Urothelium cell line (cell line): ENCODE results near the gene TEX14.
A peak's percentile ranks its signal among the peaks of the same experiment; 100 is the strongest.

Source experiments
- DNase-seq: peaks from one replicate; pipeline ENCODE4 v3.0.0; 2011; ENCODE audit warnings: low spot score, mixed read lengths
- FAIRE-seq: peaks from 2 replicates; lab custom pipeline; 2011; peaks lifted over from hg19 to GRCh38; lab: Jason Lieb, UNC

TEX14 gene, protein sequence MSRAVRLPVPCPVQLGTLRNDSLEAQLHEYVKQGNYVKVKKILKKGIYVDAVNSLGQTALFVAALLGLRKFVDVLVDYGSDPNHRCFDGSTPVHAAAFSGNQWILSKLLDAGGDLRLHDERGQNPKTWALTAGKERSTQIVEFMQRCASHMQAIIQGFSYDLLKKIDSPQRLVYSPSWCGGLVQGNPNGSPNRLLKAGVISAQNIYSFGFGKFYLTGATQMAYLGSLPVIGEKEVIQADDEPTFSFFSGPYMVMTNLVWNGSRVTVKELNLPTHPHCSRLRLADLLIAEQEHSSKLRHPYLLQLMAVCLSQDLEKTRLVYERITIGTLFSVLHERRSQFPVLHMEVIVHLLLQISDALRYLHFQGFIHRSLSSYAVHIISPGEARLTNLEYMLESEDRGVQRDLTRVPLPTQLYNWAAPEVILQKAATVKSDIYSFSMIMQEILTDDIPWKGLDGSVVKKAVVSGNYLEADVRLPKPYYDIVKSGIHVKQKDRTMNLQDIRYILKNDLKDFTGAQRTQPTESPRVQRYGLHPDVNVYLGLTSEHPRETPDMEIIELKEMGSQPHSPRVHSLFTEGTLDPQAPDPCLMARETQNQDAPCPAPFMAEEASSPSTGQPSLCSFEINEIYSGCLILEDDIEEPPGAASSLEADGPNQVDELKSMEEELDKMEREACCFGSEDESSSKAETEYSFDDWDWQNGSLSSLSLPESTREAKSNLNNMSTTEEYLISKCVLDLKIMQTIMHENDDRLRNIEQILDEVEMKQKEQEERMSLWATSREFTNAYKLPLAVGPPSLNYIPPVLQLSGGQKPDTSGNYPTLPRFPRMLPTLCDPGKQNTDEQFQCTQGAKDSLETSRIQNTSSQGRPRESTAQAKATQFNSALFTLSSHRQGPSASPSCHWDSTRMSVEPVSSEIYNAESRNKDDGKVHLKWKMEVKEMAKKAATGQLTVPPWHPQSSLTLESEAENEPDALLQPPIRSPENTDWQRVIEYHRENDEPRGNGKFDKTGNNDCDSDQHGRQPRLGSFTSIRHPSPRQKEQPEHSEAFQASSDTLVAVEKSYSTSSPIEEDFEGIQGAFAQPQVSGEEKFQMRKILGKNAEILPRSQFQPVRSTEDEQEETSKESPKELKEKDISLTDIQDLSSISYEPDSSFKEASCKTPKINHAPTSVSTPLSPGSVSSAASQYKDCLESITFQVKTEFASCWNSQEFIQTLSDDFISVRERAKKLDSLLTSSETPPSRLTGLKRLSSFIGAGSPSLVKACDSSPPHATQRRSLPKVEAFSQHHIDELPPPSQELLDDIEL (N-terminal part only)

DNA sequence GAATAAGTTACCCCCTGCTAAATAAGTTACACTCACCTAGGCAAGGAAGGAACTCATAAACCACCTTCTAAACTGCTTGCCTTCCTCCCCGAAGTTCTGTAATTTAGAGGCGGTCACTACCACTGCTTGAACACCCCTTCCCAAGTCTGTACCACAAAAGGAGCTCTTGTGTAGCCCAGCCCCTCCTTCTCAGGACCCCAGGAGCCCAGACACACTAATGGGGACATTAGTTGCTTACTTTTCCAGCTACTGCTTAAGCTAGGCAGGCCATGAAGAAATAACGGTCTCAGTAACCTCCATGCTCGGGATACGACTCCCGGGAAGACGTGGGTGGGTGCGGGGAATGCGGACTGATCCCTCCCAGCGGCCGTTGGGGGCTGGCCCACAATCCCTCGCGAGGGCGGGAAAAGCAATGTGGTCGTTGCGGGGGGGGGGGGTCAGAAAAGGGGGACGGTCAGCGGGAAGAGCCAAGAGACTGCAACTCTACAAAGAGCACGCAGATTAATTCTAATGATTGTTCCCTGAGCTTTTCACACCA is at the start of gene TEX14:
Gene TEX14, minus strand, starts transcription at position 345 of the 538 bp plus-strand sequence. CDS start 40,044 bp downstream, outside the sequence.
- DNase-seq: no peak
- no peak for FAIRE-seq

DNA sequence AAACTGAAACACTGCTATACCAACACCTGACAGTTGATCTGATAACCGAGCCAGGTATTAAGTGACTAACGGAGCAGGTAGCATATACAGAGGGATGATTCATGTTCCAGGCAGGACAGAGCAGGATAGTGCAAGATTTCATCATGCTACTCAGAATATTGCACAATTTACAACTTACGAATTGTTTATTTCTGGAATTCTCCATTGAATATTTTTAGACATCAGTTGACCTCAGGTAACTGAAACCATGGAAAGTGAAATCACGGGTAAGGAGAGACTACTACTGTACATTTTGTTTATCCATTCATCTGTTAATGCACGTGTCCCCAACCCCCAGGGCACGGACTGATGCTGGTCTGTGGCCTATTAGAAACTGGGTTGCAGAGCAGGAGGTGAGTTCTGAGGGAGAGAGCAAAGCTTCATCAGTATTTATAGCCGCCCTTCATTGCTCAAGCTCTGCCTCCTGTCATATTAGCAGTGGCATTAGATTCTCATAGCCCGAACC is 49.3 kb upstream of the TEX14 start:
- DNase-seq (peak; percentile 52), FAIRE-seq (peak; percentile 95)

DNA sequence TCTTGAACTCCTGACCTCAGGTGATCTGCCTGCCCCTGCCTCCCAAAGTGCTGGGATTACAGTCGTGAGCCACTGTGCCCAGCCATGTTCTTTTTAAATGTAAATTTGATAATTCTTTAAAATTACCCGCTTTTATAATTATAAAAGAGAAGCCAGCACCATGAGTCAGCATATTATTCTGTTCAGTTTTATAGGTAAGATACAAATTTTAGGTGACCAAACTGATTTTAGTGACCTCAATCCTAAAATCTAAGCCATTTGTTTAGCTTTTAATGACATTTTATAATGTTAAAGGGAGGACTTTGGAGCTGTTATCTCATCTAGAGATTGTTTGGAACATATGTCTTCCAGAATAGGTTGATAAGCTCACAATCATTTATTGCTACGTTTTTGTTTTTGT is 43.0 kb upstream of the TEX14 start:
- FAIRE-seq: no peak
- no peak for DNase-seq

DNA sequence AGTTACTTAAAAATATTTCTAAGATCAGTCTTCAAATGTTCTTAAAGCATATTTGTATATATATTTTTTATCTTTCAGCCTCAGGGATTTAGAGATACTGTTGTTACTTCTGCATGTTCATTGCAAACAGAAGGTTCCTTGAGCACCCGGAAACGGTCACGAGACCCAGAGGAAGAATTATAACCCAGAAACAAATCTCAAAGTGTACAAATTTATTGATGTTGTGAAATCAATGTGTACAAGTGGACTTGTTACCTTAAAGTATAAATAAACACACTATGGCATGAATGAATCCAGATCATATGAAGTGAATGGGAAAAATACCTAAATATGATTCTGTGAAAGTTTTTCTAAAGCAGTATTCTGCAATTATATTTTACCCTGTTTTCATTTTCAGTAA is 42.2 kb upstream of the TEX14 start:
- DNase-seq (no peak), FAIRE-seq (no peak)

DNA sequence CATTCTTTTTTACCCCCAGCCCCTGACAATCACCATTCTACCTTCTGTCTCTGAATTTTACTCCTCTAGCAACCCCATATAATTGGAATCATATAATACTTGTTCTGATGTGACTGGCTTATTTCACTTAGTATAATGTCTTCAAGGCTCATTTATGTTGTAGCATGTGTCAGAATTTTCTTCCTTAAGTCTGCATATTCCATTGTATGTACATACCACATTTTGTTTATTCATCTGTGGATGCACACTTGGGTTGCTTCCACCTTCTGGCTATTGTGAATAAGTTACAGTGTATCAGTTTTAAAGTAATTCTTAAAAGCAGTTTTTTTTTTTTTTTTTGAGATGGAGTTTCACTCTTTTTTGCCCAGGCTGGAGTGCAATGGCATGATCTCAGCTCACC is 39.1 kb upstream of the TEX14 start:
- DNase-seq: no peak
- FAIRE-seq: peak; percentile 79

DNA sequence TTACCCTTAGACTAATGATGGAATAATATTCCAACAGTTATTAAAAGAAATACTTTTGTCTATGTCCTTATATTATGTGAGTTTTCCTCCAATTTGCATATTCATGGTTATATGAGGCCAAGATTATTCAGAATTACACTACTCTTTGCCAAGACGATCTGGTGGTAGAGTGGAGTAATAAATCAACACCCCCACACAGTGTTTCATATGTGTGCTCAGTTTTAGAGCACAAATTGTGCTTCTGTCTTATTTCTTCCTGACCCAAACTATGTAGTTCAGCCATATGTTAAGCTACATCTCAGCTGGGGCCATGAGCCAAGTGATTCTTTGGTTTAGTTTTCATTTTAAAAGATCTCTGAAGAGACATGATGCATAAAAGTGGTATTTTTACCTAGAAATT is 37.0 kb upstream of the TEX14 start:
- FAIRE-seq (peak; percentile 85), DNase-seq (no peak)

DNA sequence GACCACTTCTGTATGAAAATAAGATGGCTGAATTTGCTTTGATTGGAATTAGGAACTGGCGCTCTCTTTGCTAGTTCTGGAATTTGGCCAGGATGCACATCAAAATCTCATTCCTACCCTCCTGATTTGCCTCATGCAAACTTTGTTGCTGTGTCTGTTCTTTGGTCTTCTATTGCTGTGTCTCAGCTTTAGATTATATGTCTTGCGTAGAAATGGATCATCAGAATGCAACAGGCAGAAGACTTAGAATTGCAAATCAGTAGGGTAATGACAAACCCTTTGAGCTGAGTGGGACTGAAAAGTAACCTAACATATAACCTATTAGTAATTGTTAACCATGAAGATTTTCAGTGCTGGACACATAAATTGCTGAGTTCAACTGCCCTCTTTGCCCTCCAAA is 30.9 kb upstream of the TEX14 start:
- FAIRE-seq (no peak), DNase-seq (no peak)

DNA sequence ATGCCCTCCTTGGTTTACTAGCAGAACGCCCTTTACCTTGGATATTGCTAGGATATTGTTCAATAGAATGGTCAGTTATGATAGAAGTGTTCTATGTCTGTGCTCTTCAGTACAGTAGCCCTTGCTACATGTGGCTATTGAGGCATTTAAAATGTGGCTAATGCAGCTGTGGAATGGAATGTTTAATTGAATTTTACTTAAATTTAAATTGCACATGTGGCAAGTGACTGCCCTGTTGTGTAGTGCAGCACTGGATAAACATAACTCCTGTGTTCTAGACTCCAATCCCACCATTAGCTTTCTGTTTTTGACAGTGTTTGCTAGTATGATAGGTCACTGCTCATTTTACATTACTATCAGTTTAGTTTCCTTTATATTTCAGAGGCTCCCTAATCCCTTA is 30.4 kb upstream of the TEX14 start:
- FAIRE-seq (no peak), DNase-seq (no peak)

DNA sequence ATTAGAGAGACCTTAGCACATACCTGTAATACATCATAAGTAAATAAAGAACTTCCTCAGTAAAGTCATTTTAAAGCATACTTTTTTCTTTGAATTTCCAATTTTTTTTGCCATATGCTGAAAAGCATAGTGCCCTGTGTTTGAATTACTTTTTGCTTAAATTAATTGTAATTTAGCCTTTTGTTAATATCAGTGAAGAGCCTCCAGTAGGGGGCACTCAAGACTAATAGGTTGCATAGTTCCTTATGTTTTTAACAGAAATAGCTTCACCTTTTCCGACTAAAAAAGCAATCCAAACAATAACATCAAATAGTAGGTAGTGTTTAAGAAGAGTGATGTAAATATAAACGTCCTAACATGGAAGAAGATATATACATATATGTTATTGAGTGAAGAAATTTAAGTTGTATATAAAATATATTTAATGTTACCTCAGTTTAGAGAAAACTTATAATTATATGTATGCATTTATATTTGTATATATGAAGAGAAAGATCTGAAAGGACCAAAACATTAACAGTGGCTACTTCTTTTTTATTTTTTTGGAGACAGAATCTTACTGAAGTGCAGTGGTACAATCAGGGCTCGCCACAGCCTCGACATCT is 19.2 kb upstream of the TEX14 start:
- no peak for FAIRE-seq
- peak; percentile 44 for DNase-seq

DNA sequence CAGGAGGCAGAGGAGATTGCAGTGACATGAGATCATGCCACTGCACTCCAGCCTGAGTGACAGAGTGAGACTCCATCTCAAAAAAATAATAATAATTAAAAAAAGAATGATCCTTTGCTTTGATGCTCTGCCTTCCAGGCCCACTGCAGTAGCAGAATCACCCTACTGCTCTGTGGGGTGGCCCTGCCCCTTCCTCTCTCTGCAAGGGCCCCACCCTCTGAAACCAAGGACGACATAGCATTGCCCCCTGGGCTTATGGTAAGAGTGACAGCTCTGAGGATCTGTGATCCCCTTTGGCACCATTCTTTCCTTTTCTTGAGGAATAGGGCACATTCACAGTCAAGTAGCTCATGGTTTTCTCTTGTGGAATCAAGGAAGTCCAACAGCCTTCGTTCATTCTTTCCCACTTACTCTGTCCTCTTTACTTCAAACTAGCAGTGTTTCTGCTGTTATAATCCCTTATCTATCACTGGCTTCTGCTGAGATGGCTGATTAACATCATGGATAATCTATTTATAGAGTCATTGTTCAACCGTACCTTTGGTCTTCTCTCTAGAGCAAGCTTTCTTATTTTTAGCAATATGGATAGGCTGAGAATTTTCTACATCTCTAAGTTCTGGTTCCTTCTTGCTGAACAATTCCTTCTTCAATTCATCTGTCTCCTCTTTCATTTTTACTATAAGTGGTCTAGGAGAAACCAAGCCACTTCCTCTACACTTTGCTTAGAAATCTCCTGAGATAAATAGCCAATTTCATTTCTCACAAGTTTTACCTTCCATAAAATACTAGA is 14.7 kb upstream of the TEX14 start:
- DNase-seq: no peak
- no peak for FAIRE-seq

DNA sequence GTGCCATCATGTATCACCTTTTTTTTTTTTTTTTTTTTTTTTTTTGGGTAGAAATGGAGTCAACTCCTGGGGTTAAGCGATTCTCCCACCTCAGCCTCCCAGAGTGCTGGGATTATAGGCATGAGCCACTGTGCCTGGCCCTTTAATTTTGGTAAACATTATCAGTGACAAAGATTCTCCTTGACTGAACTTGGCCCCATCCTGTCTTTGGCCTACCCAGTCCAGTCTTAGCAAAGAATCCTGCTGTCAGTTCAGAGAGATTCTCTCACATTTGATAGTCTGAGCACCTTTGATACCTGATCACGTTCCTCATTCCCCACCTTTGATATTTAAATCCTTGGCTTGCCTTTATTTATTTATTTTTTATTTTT is 12.1 kb upstream of the TEX14 start:
- no peak for FAIRE-seq

DNA sequence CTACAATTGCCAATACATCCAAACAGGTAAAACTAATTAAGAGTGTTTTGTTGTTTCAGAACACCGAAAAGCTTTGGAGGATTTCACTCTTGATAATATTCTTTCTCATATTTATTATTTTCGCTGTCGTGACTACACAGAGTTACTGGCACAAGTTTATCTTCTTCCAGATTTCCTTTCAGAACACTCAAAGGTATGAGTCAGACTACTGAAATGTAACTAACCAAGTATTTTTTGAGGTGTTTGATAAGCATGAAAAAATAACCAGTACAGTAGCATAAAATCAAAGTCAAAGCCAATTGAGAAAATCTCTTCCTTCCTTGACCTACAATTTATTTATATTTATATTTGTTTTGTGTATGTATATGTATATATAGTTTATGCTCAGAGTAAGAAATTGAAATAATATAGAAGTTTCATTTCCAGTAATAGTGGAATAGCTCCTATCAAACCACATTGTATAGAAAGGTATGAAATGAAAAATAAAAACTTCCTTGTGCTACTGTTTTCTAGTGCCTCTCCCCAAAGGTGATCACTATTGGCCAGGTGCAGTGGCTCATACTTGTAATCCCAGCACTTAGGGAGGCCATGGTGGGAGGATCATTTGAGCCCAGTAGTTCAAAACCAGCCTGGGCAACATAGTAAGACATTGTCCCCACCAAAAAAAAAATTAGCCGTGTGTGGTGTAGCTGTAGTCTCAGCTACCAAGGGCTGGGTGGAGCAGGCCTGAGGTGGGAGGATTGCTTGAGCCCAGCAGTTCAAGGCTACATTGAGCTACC is 11.5 kb upstream of the TEX14 start:
- FAIRE-seq (no peak), DNase-seq (no peak)

More for the DNA sequence above, 12.1 kb upstream of the TEX14 start:
- no peak for DNase-seq

DNA sequence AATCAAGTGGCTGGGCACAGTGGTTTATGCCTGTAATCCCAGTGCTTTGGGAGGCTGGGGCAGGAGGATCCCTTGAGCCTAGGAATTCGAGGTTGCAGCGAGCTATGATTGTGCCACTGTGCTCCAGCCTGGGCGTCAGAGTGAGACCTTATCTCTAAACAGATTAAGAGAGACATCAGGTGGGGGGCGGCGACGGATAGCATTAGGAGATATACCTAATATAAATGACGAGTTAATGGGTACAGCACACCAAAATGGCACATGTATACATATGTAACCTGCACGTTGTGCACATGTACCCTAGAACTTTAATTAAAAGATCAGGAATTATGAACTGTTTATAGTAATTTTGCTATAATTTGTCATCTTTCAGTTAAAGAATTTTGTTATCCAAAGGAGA is 10.9 kb upstream of the TEX14 start:
- DNase-seq (no peak), FAIRE-seq (no peak)

DNA sequence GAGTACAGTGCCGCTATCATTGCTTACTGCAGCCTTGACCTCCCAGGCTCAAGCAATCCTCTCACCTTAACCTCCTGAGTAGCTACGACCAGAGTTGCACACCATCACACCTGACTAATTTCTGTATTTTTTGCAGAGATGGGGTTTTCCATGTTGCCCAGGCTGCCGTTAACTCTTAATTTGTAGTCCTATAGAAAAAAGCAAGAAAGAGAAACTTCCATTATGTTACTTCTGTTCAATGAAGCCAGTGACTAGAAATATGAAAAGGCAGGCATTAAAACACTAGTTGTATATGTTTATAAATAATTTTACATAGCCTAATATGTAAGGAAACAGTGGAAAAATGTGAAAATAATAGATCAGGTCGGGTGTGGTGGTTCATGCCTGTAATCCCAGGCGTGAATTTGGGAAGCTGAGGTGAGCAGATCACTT is 10.2 kb upstream of the TEX14 start:
- DNase-seq (no peak), FAIRE-seq (no peak)

DNA sequence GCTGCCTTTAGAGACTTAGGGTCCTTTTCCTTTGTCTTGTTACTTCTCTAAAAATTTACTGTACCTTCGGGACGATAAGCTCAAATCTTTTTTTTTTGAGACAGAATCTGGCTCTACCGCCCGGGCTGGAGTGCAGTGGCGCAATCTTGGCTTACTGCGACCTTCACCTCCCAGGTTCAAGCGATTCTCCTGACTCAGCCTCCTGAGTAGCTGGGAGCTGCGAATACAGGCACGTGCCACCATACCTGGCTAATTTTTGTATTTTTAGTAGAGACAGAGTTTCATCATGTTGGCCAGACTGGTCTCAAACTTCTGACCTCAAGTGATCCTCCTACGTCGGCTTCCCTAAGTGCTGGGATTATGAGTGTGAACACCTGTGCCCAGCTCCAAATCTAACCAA is 7.9 kb upstream of the TEX14 start:
- FAIRE-seq (no peak), DNase-seq (no peak)

DNA sequence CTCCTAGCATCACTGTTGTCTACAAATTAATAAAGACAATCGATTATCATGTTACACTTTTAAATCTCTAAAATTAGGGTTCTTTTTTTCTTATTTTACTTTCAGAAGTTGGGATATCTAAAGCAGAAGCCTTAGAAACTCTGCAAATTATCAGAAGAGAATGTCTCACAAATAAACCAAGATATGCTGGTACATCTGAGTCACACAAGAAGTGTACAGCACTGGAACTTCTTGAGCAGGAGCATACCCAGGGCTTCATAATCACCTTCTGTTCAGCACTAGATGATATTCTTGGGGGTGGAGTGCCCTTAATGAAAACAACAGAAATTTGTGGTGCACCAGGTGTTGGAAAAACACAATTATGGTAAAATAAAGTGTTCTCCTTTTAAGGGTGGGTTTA is 3.0 kb upstream of the TEX14 start:
- DNase-seq: no peak
- no peak for FAIRE-seq

DNA sequence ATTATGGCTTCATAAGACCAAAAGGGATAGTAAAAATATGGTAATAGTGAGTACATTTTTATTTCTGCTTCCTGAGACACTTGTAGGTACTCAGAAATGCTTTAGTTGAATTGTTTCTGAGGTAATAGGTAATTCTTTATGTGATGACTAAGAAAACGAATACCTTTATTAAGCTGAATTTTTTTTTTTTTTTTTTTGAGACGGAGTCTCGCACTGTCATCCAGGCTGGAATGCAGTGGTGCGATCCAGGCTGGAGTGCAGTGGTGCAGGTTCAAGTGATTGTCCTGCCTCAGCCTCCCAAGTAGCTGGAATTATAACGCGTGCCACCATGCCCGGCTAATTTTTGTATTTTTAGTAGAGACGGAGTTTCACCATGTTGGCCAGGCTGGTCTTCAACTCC is 2.5 kb upstream of the TEX14 start:
- no peak for DNase-seq
- no peak for FAIRE-seq

DNA sequence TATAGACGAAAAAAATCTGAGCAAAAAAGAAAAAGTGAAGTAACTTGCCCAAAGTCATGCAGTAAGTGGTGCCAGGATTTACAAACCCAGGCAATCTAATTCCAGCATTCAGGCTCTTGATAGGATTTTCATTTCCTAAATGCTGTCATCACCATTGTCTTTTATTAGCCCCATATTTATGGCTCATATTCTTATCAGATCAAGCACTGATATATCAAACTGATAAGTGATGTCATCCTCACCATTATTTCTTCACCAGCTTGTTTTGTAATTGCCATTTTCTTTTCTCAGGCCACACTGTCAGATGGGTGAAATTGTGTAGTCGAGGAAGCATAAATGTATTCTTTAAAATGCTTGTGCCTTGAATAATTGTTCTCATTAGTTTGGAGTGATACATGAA is 1.9 kb upstream of the TEX14 start:
- FAIRE-seq: peak; percentile 46
- no peak for DNase-seq

DNA sequence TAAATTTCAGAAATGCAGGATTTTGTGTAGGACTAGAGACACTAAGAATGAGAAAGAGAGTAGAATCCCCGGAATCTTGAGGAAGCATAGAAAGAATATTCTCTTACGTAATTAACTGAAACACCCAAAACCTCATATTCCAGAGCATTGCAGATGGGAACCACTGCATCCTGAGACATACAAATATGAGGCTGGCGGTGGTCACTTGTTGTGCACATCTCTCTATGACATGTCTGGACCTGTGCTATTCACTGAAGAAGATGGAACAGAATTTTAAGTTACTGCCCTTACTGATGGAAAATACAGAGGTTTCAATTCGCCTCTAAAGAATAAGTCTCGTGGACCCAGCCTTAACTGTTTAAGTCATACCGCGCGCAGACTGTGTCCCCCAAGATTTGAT is 1.4 kb upstream of the TEX14 start:
- no peak for DNase-seq
- no peak for FAIRE-seq
